ENCODE measurements around the gene PHACTR4.

- TF ChIP-seq CTCF (IDR thresholded peaks at IDR 0.05) (no peak), POLR2A (IDR thresholded peaks at IDR 0.05) (no peak), POLR2AphosphoS5 (IDR thresholded peaks at IDR 0.05) (no peak)
These were observed 160.9 kb downstream of the PHACTR4 start for GRCh38 chr1:28530456-28530855.
